ENCODE data around the gene MYO9B. TPM values are rescaled to one million over a fixed set of nuclear protein-coding genes. Genes with fewer than 3 reads are reported as not detected.

Gene MYO9B
- total and polyA plus RNA-seq, 8 donors, result 56.5 to 149 (median 66.0) TPM

GRCh38 chr19:17107546-17108452 lies 32.2 kb downstream of the MYO9B start:
- Histone ChIP-seq H3K9me3 (no peaks in the 10 kb centered on the region), H3K27me3 (no peaks in the 10 kb centered on the region), H3K4me1 (peaks cover 5 to 87% of the 10 kb centered on the region in 2 donors), H3K36me3 (peaks cover 0 to 52% of the 10 kb centered on the region in 2 donors), H3K27ac (peak overlapping the region; percentile 58 to 93), H3K4me3 (peak overlapping the region in 1 of 2 donors; percentile 13)
- intact Hi-C loops (cut with DNase I), result no loop called here
- TF ChIP-seq CTCF (IDR thresholded peaks at IDR 0.05), result no peak
- DNase-seq, result peak in 2 of 4 donors; percentile 86 to 92
- peak; percentile 81 for ATAC-seq

- H3K36me3 ChIP-seq, result peaks cover 0 to 46% of the 10 kb centered on the region in 2 donors
- no peaks in the 10 kb centered on the region for H3K9me3 ChIP-seq
- intact Hi-C loops (cut with DNase I), result no loop called here
- H3K27ac ChIP-seq, result peak overlapping the region; percentile 58 to 93
- peak overlapping the region in 1 of 2 donors; percentile 13 for H3K4me3 ChIP-seq
- no peaks in the 10 kb centered on the region for H3K27me3 ChIP-seq
- ATAC-seq (no peak), DNase-seq (no peak)
- peaks cover 5 to 93% of the 10 kb centered on the region in 2 donors for H3K4me1 ChIP-seq
- TF ChIP-seq CTCF (IDR thresholded peaks at IDR 0.05), result no peak
Measured at GRCh38 chr19:17108453-17108784, 32.8 kb downstream of the MYO9B start.

GRCh38 chr19:17109300-17109699 lies 33.7 kb downstream of the MYO9B start:
- peak overlapping the region in 1 of 2 donors; percentile 20 for H3K4me3 ChIP-seq
- intact Hi-C loops (cut with DNase I), result no loop called here
- peaks cover 5 to 99% of the 10 kb centered on the region in 2 donors for H3K4me1 ChIP-seq

GRCh38 chr19:17109962-17110598 lies 34.5 kb downstream of the MYO9B start:
- Histone ChIP-seq H3K4me3 (peak overlapping the region in 1 of 2 donors; percentile 20), H3K9me3 (no peaks in the 10 kb centered on the region), H3K4me1 (peaks cover 5 to 99% of the 10 kb centered on the region in 2 donors), H3K27me3 (no peaks in the 10 kb centered on the region), H3K36me3 (peaks cover 0 to 31% of the 10 kb centered on the region in 2 donors), H3K27ac (peak overlapping the region; percentile 59 to 93)
- peak; percentile 54 for ATAC-seq
- intact Hi-C loops (cut with DNase I), result no loop called here
- DNase-seq, result peak in 2 of 4 donors; percentile 88 to 94
- TF ChIP-seq CTCF (IDR thresholded peaks at IDR 0.05), result no peak

More at GRCh38 chr19:17109300-17109699, 33.7 kb downstream of the MYO9B start:
- Histone ChIP-seq H3K36me3 (peaks cover 0 to 37% of the 10 kb centered on the region in 2 donors), H3K27ac (peak overlapping the region; percentile 56 to 93), H3K27me3 (no peaks in the 10 kb centered on the region), H3K9me3 (no peaks in the 10 kb centered on the region)
- DNase-seq (no peak), ATAC-seq (no peak)
- TF ChIP-seq CTCF (IDR thresholded peaks at IDR 0.05), result no peak

GRCh38 chr19:17110599-17110966 lies 35.0 kb downstream of the MYO9B start:
- Histone ChIP-seq H3K27ac (peak overlapping the region; percentile 59 to 93), H3K27me3 (no peaks in the 10 kb centered on the region), H3K36me3 (peaks cover 0 to 30% of the 10 kb centered on the region in 2 donors), H3K4me1 (peaks cover 5 to 94% of the 10 kb centered on the region in 2 donors), H3K9me3 (no peaks in the 10 kb centered on the region), H3K4me3 (peak overlapping the region in 1 of 2 donors; percentile 20)
- ATAC-seq, result no peak
- no peak for DNase-seq
- intact Hi-C loops (cut with DNase I), result no loop called here
- no peak for TF ChIP-seq CTCF (IDR thresholded peaks at IDR 0.05)
